ENCODE measurements around the gene POLR2C. TPM values are rescaled to one million over a fixed set of nuclear protein-coding genes. Genes with fewer than 3 reads are reported as not detected.

Gene POLR2C
- total RNA-seq, 1 donor from 2014 or later, result 78.7 TPM

DNA sequence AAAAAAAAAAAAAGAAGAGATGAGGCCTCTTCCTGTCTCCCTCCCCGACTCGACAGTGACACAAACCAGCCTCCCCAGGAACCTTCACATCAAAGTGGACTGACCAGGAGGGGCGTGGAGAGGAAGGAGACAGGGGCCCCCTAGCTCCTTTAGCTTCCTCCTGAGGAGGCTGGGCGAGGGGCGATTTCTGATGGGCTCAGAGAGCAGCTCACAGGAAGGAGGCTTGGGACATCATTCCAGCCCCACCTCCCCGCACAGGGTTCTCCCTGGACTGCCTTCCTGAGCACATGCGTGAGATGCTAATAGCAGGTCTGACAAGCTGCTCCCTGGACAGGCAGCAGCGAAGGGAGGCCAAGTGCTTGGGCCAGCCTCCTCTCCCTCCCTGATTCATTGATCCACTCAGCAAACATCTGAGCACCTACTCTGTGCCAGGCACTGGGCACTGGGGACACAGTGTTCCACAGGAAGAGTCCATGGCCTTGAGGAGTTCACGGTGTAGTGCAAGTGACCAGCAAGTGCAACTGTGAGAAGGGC, 38.2 kb downstream of the POLR2C start:
- FAIRE-seq (no peak), DNase-seq (ENCODE audit: low read depth) (no peak)
- Histone ChIP-seq H3K27me3 (ENCODE audit: control insufficient read depth, insufficient read depth, low read length) (peaks cover 2% of the 10 kb centered on the region), H3K36me3 (ENCODE audit: control insufficient read depth, insufficient read depth, low read length) (no peaks in the 10 kb centered on the region), H3K4me3 (ENCODE audit: low read depth, low read length) (no peak overlapping the region)
- TF ChIP-seq, protein P1, sequence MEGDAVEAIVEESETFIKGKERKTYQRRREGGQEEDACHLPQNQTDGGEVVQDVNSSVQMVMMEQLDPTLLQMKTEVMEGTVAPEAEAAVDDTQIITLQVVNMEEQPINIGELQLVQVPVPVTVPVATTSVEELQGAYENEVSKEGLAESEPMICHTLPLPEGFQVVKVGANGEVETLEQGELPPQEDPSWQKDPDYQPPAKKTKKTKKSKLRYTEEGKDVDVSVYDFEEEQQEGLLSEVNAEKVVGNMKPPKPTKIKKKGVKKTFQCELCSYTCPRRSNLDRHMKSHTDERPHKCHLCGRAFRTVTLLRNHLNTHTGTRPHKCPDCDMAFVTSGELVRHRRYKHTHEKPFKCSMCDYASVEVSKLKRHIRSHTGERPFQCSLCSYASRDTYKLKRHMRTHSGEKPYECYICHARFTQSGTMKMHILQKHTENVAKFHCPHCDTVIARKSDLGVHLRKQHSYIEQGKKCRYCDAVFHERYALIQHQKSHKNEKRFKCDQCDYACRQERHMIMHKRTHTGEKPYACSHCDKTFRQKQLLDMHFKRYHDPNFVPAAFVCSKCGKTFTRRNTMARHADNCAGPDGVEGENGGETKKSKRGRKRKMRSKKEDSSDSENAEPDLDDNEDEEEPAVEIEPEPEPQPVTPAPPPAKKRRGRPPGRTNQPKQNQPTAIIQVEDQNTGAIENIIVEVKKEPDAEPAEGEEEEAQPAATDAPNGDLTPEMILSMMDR (IDR thresholded peaks at IDR 0.05; ENCODE audit: insufficient read depth, low read length, severe bottlenecking), result no peak

DNA sequence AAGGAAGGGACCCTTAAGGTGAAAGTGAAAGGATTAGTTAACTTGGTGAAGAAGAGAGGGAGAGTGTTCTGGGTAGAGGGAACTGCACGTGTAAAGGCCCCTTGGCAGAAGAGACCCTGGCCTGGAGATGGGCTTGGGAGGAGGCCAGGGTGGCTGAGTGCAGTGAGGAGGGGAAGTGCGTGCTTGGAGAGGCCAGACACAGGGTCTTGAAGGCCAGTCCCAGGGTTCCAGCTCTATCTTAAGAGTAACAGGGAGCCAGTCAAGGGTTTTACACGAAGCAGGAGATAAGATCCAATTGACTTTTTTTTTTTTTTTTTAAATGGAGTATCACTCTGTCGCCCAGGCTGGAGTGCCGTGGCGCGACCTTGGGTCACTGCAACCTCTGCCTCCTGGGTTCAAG, 39.0 kb downstream of the POLR2C start:
- TF ChIP-seq, protein P1 (IDR thresholded peaks at IDR 0.05; ENCODE audit: insufficient read depth, low read length, severe bottlenecking), result no peak
- Histone ChIP-seq H3K27me3 (ENCODE audit: control insufficient read depth, insufficient read depth, low read length) (peaks cover 2% of the 10 kb centered on the region), H3K36me3 (ENCODE audit: control insufficient read depth, insufficient read depth, low read length) (no peaks in the 10 kb centered on the region), H3K4me3 (ENCODE audit: low read depth, low read length) (no peak overlapping the region)
- DNase-seq (ENCODE audit: low read depth), result no peak
- no peak for FAIRE-seq

DNA sequence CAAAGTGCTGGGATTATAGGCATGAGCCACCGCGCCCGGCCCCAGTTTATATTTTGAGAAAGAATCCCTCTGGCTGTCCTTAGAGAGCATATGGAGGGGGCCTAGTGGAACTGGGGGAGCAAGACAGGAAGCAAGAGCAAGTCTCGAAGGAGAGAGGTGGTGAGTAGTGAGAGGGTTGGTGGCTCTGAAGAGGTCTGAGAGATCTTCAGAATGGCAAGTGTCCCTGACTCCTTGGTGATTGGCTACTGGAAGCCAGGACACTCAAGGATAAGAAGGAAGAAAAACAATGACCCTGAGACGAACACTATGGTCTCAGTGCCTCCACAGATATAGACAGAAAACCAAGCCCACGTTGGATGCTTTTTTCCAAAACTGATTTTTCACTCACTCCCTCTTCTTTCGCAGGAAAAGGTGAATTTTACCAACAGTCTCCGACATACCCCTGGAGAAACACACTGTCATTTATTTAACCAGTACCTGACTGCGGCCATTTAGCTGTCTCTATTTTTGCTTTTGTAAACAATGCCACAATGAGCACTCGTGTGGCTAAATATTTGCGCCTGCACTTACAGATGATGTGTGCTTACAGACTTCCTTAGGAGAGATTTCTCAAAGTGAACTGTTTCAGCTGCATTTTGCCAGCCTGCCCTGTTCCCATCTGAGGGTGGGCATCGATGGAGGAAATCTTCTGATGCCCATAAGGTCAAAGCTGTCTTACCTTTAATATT, 39.7 kb downstream of the POLR2C start:
- Histone ChIP-seq H3K36me3 (ENCODE audit: control insufficient read depth, insufficient read depth, low read length) (no peaks in the 10 kb centered on the region), H3K4me3 (ENCODE audit: low read depth, low read length) (no peak overlapping the region), H3K27me3 (ENCODE audit: control insufficient read depth, insufficient read depth, low read length) (peaks cover 2% of the 10 kb centered on the region)
- no peak for FAIRE-seq
- no peak for DNase-seq (ENCODE audit: low read depth)
- TF ChIP-seq, protein P1 (IDR thresholded peaks at IDR 0.05; ENCODE audit: insufficient read depth, low read length, severe bottlenecking), result no peak

DNA sequence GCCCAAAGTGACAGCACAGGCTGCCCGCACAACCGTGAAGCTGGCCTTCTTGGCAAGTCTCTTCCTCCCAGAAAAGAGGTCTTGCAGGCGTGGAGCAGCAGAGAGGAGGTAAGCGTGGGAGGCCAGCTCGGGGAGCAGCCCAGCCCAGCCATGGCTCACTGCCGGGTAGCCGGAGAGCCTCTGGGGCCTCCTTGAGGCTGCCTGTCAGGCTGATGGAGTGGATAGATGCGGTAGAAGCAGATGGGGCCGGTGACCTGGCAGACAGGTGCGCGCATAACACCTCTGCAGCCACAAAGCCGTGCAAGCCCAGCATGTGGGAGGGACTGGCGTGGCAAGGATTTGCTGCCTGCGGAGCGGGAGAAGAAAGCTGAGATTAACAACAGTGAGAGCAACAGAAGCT, 40.9 kb downstream of the POLR2C start:
- FAIRE-seq (no peak), DNase-seq (ENCODE audit: low read depth) (no peak)

DNA sequence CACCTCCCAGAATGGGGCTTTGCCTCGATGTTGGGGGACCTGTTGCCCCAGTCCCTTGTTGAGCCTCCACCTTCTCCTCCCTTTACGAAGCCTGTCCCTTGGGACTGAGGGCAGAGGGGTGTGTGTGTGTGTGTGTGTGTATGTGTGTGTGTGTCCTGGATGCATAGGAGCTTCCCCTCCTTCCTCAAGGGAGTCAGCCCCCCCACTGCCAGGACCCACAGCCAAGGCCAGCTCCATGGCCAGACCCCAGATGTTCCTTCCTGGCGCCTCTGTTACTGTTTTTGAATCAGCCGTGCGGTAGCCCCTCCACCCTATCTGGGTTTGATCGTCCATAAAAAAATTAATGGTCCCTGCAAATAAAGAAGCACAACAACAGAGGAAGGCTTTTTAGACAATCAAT, 41.5 kb downstream of the POLR2C start:
- Histone ChIP-seq H3K36me3 (ENCODE audit: control insufficient read depth, insufficient read depth, low read length) (no peaks in the 10 kb centered on the region), H3K27me3 (ENCODE audit: control insufficient read depth, insufficient read depth, low read length) (peaks cover 2% of the 10 kb centered on the region), H3K4me3 (ENCODE audit: low read depth, low read length) (no peak overlapping the region)
- FAIRE-seq (no peak), DNase-seq (ENCODE audit: low read depth) (no peak)
- TF ChIP-seq, protein P1 (IDR thresholded peaks at IDR 0.05; ENCODE audit: insufficient read depth, low read length, severe bottlenecking), result no peak

More for the DNA sequence above, 40.9 kb downstream of the POLR2C start:
- TF ChIP-seq, protein P1 (IDR thresholded peaks at IDR 0.05; ENCODE audit: insufficient read depth, low read length, severe bottlenecking), result no peak
- Histone ChIP-seq H3K36me3 (ENCODE audit: control insufficient read depth, insufficient read depth, low read length) (no peaks in the 10 kb centered on the region), H3K4me3 (ENCODE audit: low read depth, low read length) (no peak overlapping the region), H3K27me3 (ENCODE audit: control insufficient read depth, insufficient read depth, low read length) (peaks cover 2% of the 10 kb centered on the region)
